ENCODE measurements around the gene ATG14. TPM values are rescaled to one million over a fixed set of nuclear protein-coding genes. Genes with fewer than 3 reads are reported as not detected.
A peak's percentile ranks its signal among the peaks of the same experiment; 100 is the strongest.

The ATG14 gene
- total and polyA plus RNA-seq, 8 donors = 7.1 to 25.6 (median 23.3) TPM

- Histone ChIP-seq H3K4me3 (no peak overlapping the region), H3K27ac (no peak overlapping the region), H3K4me1 (no peaks in the 10 kb centered on the region), H3K9me3 (no peaks in the 10 kb centered on the region), H3K36me3 (peaks cover 0 to 56% of the 10 kb centered on the region in 2 donors), H3K27me3 (no peaks in the 10 kb centered on the region)
- no peak for TF ChIP-seq CTCF (IDR thresholded peaks at IDR 0.05)
- intact Hi-C loops (cut with DNase I) = no loop called here
- ATAC-seq (no peak), DNase-seq (no peak)
Observed at GRCh38 chr14:55389330-55389729, 22.3 kb downstream of the ATG14 start.

- no peak for ATAC-seq
- H3K27ac ChIP-seq = no peak overlapping the region
- intact Hi-C loops (cut with DNase I) = no loop called here
- peaks cover 0 to 55% of the 10 kb centered on the region in 2 donors for H3K36me3 ChIP-seq
- no peak for DNase-seq
- no peak for TF ChIP-seq CTCF (IDR thresholded peaks at IDR 0.05)
- no peaks in the 10 kb centered on the region for H3K9me3 ChIP-seq
- no peak overlapping the region for H3K4me3 ChIP-seq
- H3K4me1 ChIP-seq = no peaks in the 10 kb centered on the region
- H3K27me3 ChIP-seq = no peaks in the 10 kb centered on the region
Observed at GRCh38 chr14:55388160-55388559, 23.5 kb downstream of the ATG14 start.

GRCh38 chr14:55387121-55387520, 24.5 kb downstream of the ATG14 start:
- Histone ChIP-seq H3K4me3 (no peak overlapping the region), H3K36me3 (peaks cover 0 to 63% of the 10 kb centered on the region in 2 donors), H3K27ac (no peak overlapping the region), H3K27me3 (no peaks in the 10 kb centered on the region), H3K4me1 (no peaks in the 10 kb centered on the region), H3K9me3 (no peaks in the 10 kb centered on the region)
- intact Hi-C loops (cut with DNase I) = no loop called here
- DNase-seq = no peak
- ATAC-seq = no peak
- TF ChIP-seq CTCF (IDR thresholded peaks at IDR 0.05) = no peak

GRCh38 chr14:55386037-55386808, 25.4 kb downstream of the ATG14 start:
- H3K36me3 ChIP-seq = peaks cover 0 to 68% of the 10 kb centered on the region in 2 donors
- intact Hi-C loops (cut with DNase I) = no loop called here

More at GRCh38 chr14:55386037-55386808, 25.4 kb downstream of the ATG14 start:
- ATAC-seq (no peak), DNase-seq (no peak)
- no peaks in the 10 kb centered on the region for H3K9me3 ChIP-seq
- no peak for TF ChIP-seq CTCF (IDR thresholded peaks at IDR 0.05)
- no peak overlapping the region for H3K4me3 ChIP-seq
- peak overlapping the region in 1 of 2 donors; percentile 41 for H3K27ac ChIP-seq
- no peaks in the 10 kb centered on the region for H3K27me3 ChIP-seq
- H3K4me1 ChIP-seq = no peaks in the 10 kb centered on the region

All from left lung (tissue), 10 donors.